ENCODE measurements around the gene CARNS1. TPM values are rescaled to one million over a fixed set of nuclear protein-coding genes. Genes with fewer than 3 reads are reported as not detected.

Gene CARNS1
- total and polyA plus RNA-seq, 4 donors = 0.38 to 9.3 (median 7.6) TPM

- WGBS, 2 donors = 41 to 43% methylated on average over 16 of the region's 16 CpGs
- H3K27me3 ChIP-seq (ENCODE audit: control insufficient read depth in 1 of 2, insufficient read depth in 2 of 2, low read length in 1 of 2) = no peaks in the 10 kb centered on the region
- no peaks in the 10 kb centered on the region for H3K36me3 ChIP-seq (ENCODE audit: control insufficient read depth in 1 of 2, insufficient read depth in 2 of 2, low read length in 1 of 2)
- no peaks in the 10 kb centered on the region for H3K9me3 ChIP-seq (ENCODE audit: control insufficient read depth, low read length)
- no peak overlapping the region for H3K4me3 ChIP-seq (ENCODE audit: low read length in 2 of 2)
- DNase-seq = peak; percentile 84 to 92
- intact Hi-C loops (cut with DNase I) = loop anchor here (2.0 to 5.0 kb wide), 3 partner anchors 26 to 120 kb away; no protein-coding TSS in a partner anchor
- peak; percentile 94 for ATAC-seq (ENCODE audit: low FRiP score)
- H3K27ac ChIP-seq (ENCODE audit: low read depth in 1 of 2, low read length in 2 of 2) = no peak overlapping the region
- no peaks in the 10 kb centered on the region for H3K4me1 ChIP-seq (ENCODE audit: control insufficient read depth in 1 of 2, insufficient read depth in 2 of 2, low read length in 2 of 2)
These were observed 33.0 kb upstream of the CARNS1 start for GRCh38 chr11:67382276-67383136.

GRCh38 chr11:67384851-67385366 lies 30.6 kb upstream of the CARNS1 start:
- Histone ChIP-seq H3K9me3 (ENCODE audit: control insufficient read depth, low read length) (no peaks in the 10 kb centered on the region), H3K4me3 (ENCODE audit: low read length in 2 of 2) (no peak overlapping the region), H3K4me1 (ENCODE audit: control insufficient read depth in 1 of 2, insufficient read depth in 2 of 2, low read length in 2 of 2) (no peaks in the 10 kb centered on the region), H3K27ac (ENCODE audit: low read depth in 1 of 2, low read length in 2 of 2) (no peak overlapping the region), H3K27me3 (ENCODE audit: control insufficient read depth in 1 of 2, insufficient read depth in 2 of 2, low read length in 1 of 2) (no peaks in the 10 kb centered on the region), H3K36me3 (ENCODE audit: control insufficient read depth in 1 of 2, insufficient read depth in 2 of 2, low read length in 1 of 2) (no peaks in the 10 kb centered on the region)
- ATAC-seq (ENCODE audit: low FRiP score) = no peak
- 3 to 5% methylated on average over 3 of the region's 3 CpGs for WGBS, 2 donors
- no peak for DNase-seq
- intact Hi-C loops (cut with DNase I) = loop anchor here (5.0 kb wide), 2 partner anchors 38 to 123 kb away; no protein-coding TSS in a partner anchor

- 23 to 34% methylated on average over 9 of the region's 9 CpGs for WGBS, 2 donors
- H3K36me3 ChIP-seq (ENCODE audit: control insufficient read depth in 1 of 2, insufficient read depth in 2 of 2, low read length in 1 of 2) = no peaks in the 10 kb centered on the region
- ATAC-seq (ENCODE audit: low FRiP score) = no peak
- H3K27me3 ChIP-seq (ENCODE audit: control insufficient read depth in 1 of 2, insufficient read depth in 2 of 2, low read length in 1 of 2) = no peaks in the 10 kb centered on the region
- H3K27ac ChIP-seq (ENCODE audit: low read depth in 1 of 2, low read length in 2 of 2) = no peak overlapping the region
- DNase-seq = no peak
- H3K9me3 ChIP-seq (ENCODE audit: control insufficient read depth, low read length) = no peaks in the 10 kb centered on the region
- H3K4me1 ChIP-seq (ENCODE audit: control insufficient read depth in 1 of 2, insufficient read depth in 2 of 2, low read length in 2 of 2) = no peaks in the 10 kb centered on the region
- no peak overlapping the region for H3K4me3 ChIP-seq (ENCODE audit: low read length in 2 of 2)
- intact Hi-C loops (cut with DNase I) = no loop called here
These were observed 28.4 kb upstream of the CARNS1 start for GRCh38 chr11:67387069-67387468.

GRCh38 chr11:67387518-67387917 lies 28.0 kb upstream of the CARNS1 start:
- no peak for ATAC-seq (ENCODE audit: low FRiP score)
- no peaks in the 10 kb centered on the region for H3K36me3 ChIP-seq (ENCODE audit: control insufficient read depth in 1 of 2, insufficient read depth in 2 of 2, low read length in 1 of 2)
- no peak for DNase-seq
- no peaks in the 10 kb centered on the region for H3K9me3 ChIP-seq (ENCODE audit: control insufficient read depth, low read length)
- H3K4me1 ChIP-seq (ENCODE audit: control insufficient read depth in 1 of 2, insufficient read depth in 2 of 2, low read length in 2 of 2) = no peaks in the 10 kb centered on the region
- no peaks in the 10 kb centered on the region for H3K27me3 ChIP-seq (ENCODE audit: control insufficient read depth in 1 of 2, insufficient read depth in 2 of 2, low read length in 1 of 2)
- WGBS, 2 donors = 42 to 58% methylated on average over 6 of the region's 6 CpGs
- H3K27ac ChIP-seq (ENCODE audit: low read depth in 1 of 2, low read length in 2 of 2) = no peak overlapping the region
- intact Hi-C loops (cut with DNase I) = no loop called here
- no peak overlapping the region for H3K4me3 ChIP-seq (ENCODE audit: low read length in 2 of 2)

- intact Hi-C loops (cut with DNase I) = no loop called here
These were observed 26.0 kb upstream of the CARNS1 start for GRCh38 chr11:67389477-67389876.

GRCh38 chr11:67390947-67391303 lies 24.6 kb upstream of the CARNS1 start:
- no peak for ATAC-seq (ENCODE audit: low FRiP score)
- WGBS, 2 donors = 9 to 10% methylated on average over 15 of the region's 15 CpGs
- peak overlapping the region in 1 of 2 donors; percentile 50 for H3K4me3 ChIP-seq (ENCODE audit: low read length in 2 of 2)
- no peaks in the 10 kb centered on the region for H3K4me1 ChIP-seq (ENCODE audit: control insufficient read depth in 1 of 2, insufficient read depth in 2 of 2, low read length in 2 of 2)
- no peak for DNase-seq
- no peaks in the 10 kb centered on the region for H3K9me3 ChIP-seq (ENCODE audit: control insufficient read depth, low read length)
- H3K27me3 ChIP-seq (ENCODE audit: control insufficient read depth in 1 of 2, insufficient read depth in 2 of 2, low read length in 1 of 2) = no peaks in the 10 kb centered on the region
- no peak overlapping the region for H3K27ac ChIP-seq (ENCODE audit: low read depth in 1 of 2, low read length in 2 of 2)
- H3K36me3 ChIP-seq (ENCODE audit: control insufficient read depth in 1 of 2, insufficient read depth in 2 of 2, low read length in 1 of 2) = no peaks in the 10 kb centered on the region
- intact Hi-C loops (cut with DNase I) = loop anchor here in 1 of 2 donors (10.0 kb wide), 1 partner anchor 114 kb away; the partner anchor contains the start of genes CDK2AP2 and PITPNM1

More at GRCh38 chr11:67389477-67389876, 26.0 kb upstream of the CARNS1 start:
- WGBS, 2 donors = 65 to 67% methylated on average over 6 of the region's 6 CpGs
- H3K36me3 ChIP-seq (ENCODE audit: control insufficient read depth in 1 of 2, insufficient read depth in 2 of 2, low read length in 1 of 2) = no peaks in the 10 kb centered on the region
- no peaks in the 10 kb centered on the region for H3K9me3 ChIP-seq (ENCODE audit: control insufficient read depth, low read length)
- H3K4me3 ChIP-seq (ENCODE audit: low read length in 2 of 2) = no peak overlapping the region
- no peaks in the 10 kb centered on the region for H3K4me1 ChIP-seq (ENCODE audit: control insufficient read depth in 1 of 2, insufficient read depth in 2 of 2, low read length in 2 of 2)
- no peak for DNase-seq
- no peak for ATAC-seq (ENCODE audit: low FRiP score)
- H3K27me3 ChIP-seq (ENCODE audit: control insufficient read depth in 1 of 2, insufficient read depth in 2 of 2, low read length in 1 of 2) = no peaks in the 10 kb centered on the region
- H3K27ac ChIP-seq (ENCODE audit: low read depth in 1 of 2, low read length in 2 of 2) = no peak overlapping the region

- ATAC-seq (ENCODE audit: low FRiP score) (peak; percentile 94), DNase-seq (peak; percentile 97 to 98)
- Histone ChIP-seq H3K9me3 (ENCODE audit: control insufficient read depth, low read length) (no peaks in the 10 kb centered on the region), H3K4me3 (ENCODE audit: low read length in 2 of 2) (peak within 1 kb of the TSS; percentile 50 to 83), H3K4me1 (ENCODE audit: control insufficient read depth in 1 of 2, insufficient read depth in 2 of 2, low read length in 2 of 2) (no peaks in the 10 kb centered on the region), H3K27ac (ENCODE audit: low read depth in 1 of 2, low read length in 2 of 2) (peak within 1 kb of the TSS in 1 of 2 donors; percentile 39), H3K36me3 (ENCODE audit: control insufficient read depth in 1 of 2, insufficient read depth in 2 of 2, low read length in 1 of 2) (no peaks in the 10 kb centered on the region), H3K27me3 (ENCODE audit: control insufficient read depth in 1 of 2, insufficient read depth in 2 of 2, low read length in 1 of 2) (no peaks in the 10 kb centered on the region)
- WGBS, 2 donors = 0% methylated on average over 58 to 75 of the region's 75 CpGs
- intact Hi-C loops (cut with DNase I) = loop anchor here in 1 of 2 donors (10.0 kb wide), 1 partner anchor 113 kb away; the partner anchor contains the start of genes CDK2AP2 and PITPNM1
These were observed 23.9 kb upstream of the CARNS1 start, which contains the start of gene RAD9A for GRCh38 chr11:67391304-67392182. TSS of gene RAD9A (plus strand) at chr11:67391986. CDS start at chr11:67392045, 59 bp downstream.

- DNase-seq = no peak
- 6 to 9% methylated on average over 31 of the region's 31 CpGs for WGBS, 2 donors
- no peak for ATAC-seq (ENCODE audit: low FRiP score)
- Histone ChIP-seq H3K27ac (ENCODE audit: low read depth in 1 of 2, low read length in 2 of 2) (peak overlapping the region in 1 of 2 donors; percentile 28), H3K4me1 (ENCODE audit: control insufficient read depth in 1 of 2, insufficient read depth in 2 of 2, low read length in 2 of 2) (no peaks in the 10 kb centered on the region), H3K36me3 (ENCODE audit: control insufficient read depth in 1 of 2, insufficient read depth in 2 of 2, low read length in 1 of 2) (no peaks in the 10 kb centered on the region), H3K27me3 (ENCODE audit: control insufficient read depth in 1 of 2, insufficient read depth in 2 of 2, low read length in 1 of 2) (no peaks in the 10 kb centered on the region), H3K4me3 (ENCODE audit: low read length in 2 of 2) (peak overlapping the region; percentile 50 to 83), H3K9me3 (ENCODE audit: control insufficient read depth, low read length) (no peaks in the 10 kb centered on the region)
- intact Hi-C loops (cut with DNase I) = loop anchor here in 1 of 2 donors (10.0 kb wide), 1 partner anchor 113 kb away; the partner anchor contains the start of genes CDK2AP2 and PITPNM1
These were observed 23.2 kb upstream of the CARNS1 start for GRCh38 chr11:67392183-67392715.

Data from aorta (tissue), 5 donors.